MCF 10A (cell line): Measurements from ENCODE around the gene EHD4. TPM values are rescaled to one million over a fixed set of nuclear protein-coding genes. Genes with fewer than 3 reads are reported as not detected.

Experiments
- BruUV-seq: library from RNA; stranded (reverse); fragments of 400-500 nt; replicated peaks from 2 replicates; lab custom pipeline; 2021; lab: Mats Ljungman, UMichigan
- CTCF ChIA-PET: fragments of 300-600 bp; sonication (Branson Sonifier 250); formaldehyde crosslinking; extraction: SDS; loops from one replicate; lab custom pipeline; 2021; ENCODE audit warnings: antibody characterized with exemption, inconsistent platforms; lab: Yijun Ruan, JAX
- POLR2A ChIA-PET: fragments of 300-600, 350-650 bp; sonication (Branson Sonifier 250); formaldehyde crosslinking; extraction: SDS; loops from one replicate; lab custom pipeline; 2020; ENCODE audit warnings: antibody characterized with exemption, inconsistent platforms; lab: Yijun Ruan, JAX
- DNase-seq: peaks from one replicate; pipeline ENCODE4 v3.0.0-alpha.2; 2018; ENCODE audit not compliant: unreplicated experiment
- H3K27ac Mint-ChIP-seq: one replicate; pipeline ENCODE4 v1.8.0; 2022; ENCODE audit warnings: mild to moderate bottlenecking, low read depth, mixed read lengths; ENCODE audit not compliant: unreplicated experiment
- H3K27me3 Mint-ChIP-seq: one replicate; pipeline ENCODE4 v1.8.0; 2022; ENCODE audit warnings: mixed read lengths; ENCODE audit not compliant: insufficient read depth, unreplicated experiment
- H3K36me3 Mint-ChIP-seq: one replicate; pipeline ENCODE4 v1.8.0; 2022; ENCODE audit warnings: mild to moderate bottlenecking, moderate library complexity, mixed read lengths; ENCODE audit not compliant: insufficient read depth, unreplicated experiment
- H3K4me1 Mint-ChIP-seq: one replicate; pipeline ENCODE4 v1.8.0; 2022; ENCODE audit warnings: mixed read lengths; ENCODE audit not compliant: insufficient read depth, unreplicated experiment
- H3K4me3 Mint-ChIP-seq: one replicate; pipeline ENCODE4 v1.8.0; 2022; ENCODE audit warnings: mild to moderate bottlenecking, moderate library complexity, mixed read lengths; ENCODE audit not compliant: unreplicated experiment
- H3K9me3 Mint-ChIP-seq: one replicate; pipeline ENCODE4 v1.8.0; 2022; ENCODE audit warnings: mixed read lengths; ENCODE audit not compliant: unreplicated experiment
- intact Hi-C: fragments of 100-400 bp; cut with micrococcal nuclease; formaldehyde crosslinking; loops from 2 replicates; pipeline ENCODE4 v1.14.1; 2022
- total RNA-seq: library from RNA; stranded (reverse); gene quantifications from 2 replicates; pipeline ENCODE4 v1.2.3, GENCODE V29; 2022
- TF ChIP-seq, protein P1 (sequence below): fragments of 200-600 bp; IDR thresholded peaks from one replicate; pipeline ENCODE4 v1.8.0; 2022; ENCODE audit warnings: antibody characterized with exemption, mild to moderate bottlenecking; ENCODE audit not compliant: unreplicated experiment

The EHD4 gene
- total RNA-seq, 1 experiment from 2014 or later, result 27.1 TPM

DNA sequence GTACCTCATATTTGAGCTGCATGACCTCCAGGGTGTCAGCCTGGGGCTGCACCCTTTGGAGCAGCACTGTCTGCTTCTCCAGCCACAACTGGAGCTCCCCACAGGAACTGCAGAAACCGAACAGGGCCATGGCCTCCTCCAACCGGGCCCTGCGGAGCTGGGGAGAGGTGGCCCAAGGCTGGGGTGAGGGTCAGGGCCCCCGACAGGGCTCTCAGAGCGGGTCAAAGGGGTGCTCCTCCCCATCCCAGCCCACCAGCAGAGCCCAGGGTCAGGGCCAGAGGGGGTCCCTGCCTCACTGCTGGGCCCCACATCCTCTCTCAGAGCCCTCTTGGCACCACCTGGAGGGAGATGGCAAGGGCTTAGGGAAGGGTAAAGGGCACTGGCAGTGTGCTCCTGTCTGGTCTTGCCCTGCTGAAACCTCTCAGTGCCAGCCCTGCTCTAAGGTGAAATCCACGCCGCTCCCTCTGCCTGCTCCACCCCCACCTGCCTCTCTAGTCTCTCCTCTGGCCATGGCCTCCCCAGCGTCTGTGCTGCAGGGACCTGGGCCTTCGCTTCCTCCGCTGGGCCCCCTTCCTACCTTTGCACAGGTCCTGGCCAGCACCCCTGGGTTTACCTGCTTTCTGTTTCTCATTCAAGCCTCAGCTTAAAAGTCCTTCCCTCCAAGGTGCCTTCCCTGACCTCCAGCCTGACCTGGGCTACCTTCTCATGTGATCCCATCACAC is 92.0 kb downstream of the EHD4 start:
- ChIA-PET CTCF (interaction anchor here (0.7 kb wide), 1 partner anchor 126 kb away, joined by 3 read pairs; no protein-coding TSS in a partner anchor), POLR2A (no interaction called here)
- no peaks in the 10 kb centered on the region for H3K9me3 Mint-ChIP-seq
- BruUV-seq, result no TSS peak
- no peaks in the 10 kb centered on the region for H3K27me3 Mint-ChIP-seq
- intact Hi-C loops, result no loop called here
- H3K36me3 Mint-ChIP-seq, result no peaks in the 10 kb centered on the region
- no peak for DNase-seq
- TF ChIP-seq, protein P1, sequence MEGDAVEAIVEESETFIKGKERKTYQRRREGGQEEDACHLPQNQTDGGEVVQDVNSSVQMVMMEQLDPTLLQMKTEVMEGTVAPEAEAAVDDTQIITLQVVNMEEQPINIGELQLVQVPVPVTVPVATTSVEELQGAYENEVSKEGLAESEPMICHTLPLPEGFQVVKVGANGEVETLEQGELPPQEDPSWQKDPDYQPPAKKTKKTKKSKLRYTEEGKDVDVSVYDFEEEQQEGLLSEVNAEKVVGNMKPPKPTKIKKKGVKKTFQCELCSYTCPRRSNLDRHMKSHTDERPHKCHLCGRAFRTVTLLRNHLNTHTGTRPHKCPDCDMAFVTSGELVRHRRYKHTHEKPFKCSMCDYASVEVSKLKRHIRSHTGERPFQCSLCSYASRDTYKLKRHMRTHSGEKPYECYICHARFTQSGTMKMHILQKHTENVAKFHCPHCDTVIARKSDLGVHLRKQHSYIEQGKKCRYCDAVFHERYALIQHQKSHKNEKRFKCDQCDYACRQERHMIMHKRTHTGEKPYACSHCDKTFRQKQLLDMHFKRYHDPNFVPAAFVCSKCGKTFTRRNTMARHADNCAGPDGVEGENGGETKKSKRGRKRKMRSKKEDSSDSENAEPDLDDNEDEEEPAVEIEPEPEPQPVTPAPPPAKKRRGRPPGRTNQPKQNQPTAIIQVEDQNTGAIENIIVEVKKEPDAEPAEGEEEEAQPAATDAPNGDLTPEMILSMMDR, result no peak
- H3K4me3 Mint-ChIP-seq, result no peak overlapping the region
- H3K27ac Mint-ChIP-seq, result no peak overlapping the region
- no peaks in the 10 kb centered on the region for H3K4me1 Mint-ChIP-seq

DNA sequence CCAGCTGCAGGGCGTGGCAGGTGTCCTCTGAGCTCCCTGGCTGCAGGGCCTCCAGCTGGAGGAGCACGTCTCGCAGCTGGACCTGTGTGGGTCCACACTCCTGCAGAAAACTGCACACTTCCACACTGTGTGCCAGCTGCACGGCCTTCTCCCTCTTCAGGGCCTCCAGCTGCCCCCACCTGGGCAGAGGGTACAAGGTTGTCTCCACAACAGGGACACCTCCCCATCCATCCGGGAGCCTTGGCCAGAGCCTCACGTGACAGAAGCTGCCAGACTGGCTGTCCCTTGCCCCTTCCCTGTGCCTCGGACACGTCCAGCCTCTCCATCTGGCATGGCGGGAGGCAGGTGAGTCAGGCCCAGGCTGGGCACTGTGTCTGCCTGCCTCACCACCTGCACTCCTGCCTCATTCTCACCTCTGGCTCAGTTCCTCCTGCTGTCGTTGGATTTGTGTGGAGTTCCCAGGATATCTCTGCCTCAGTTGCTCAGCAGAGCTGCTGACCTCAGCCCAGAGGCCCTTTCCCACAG is 93.0 kb downstream of the EHD4 start:
- H3K36me3 Mint-ChIP-seq, result no peaks in the 10 kb centered on the region
- no TSS peak for BruUV-seq
- TF ChIP-seq, protein P1, result no peak
- no peak overlapping the region for H3K4me3 Mint-ChIP-seq
- H3K9me3 Mint-ChIP-seq, result no peaks in the 10 kb centered on the region
- intact Hi-C loops, result no loop called here
- ChIA-PET POLR2A (no interaction called here), CTCF (no interaction called here)
- no peak overlapping the region for H3K27ac Mint-ChIP-seq
- H3K4me1 Mint-ChIP-seq, result no peaks in the 10 kb centered on the region
- no peak for DNase-seq
- H3K27me3 Mint-ChIP-seq, result no peaks in the 10 kb centered on the region

DNA sequence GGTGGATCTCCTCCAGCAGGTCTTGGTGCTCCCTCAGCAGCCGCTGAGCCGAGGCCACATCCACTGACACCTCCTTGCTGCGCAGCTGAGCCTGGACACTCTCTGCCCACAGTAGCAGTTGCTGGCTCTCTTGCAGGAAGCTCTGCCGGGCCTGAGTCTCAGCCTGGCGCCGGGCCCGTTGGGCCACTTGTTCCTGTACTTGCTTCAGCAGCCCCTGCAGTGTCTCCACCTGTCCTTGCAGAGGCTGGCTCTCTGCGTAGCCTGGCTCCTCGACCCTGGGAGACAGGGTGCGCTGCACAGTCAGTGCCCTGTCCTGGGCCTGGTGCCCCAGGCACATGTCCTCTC is 94.0 kb downstream of the EHD4 start:
- H3K36me3 Mint-ChIP-seq, result no peaks in the 10 kb centered on the region
- H3K4me1 Mint-ChIP-seq, result no peaks in the 10 kb centered on the region
- intact Hi-C loops, result no loop called here
- no peaks in the 10 kb centered on the region for H3K9me3 Mint-ChIP-seq
- no peak overlapping the region for H3K4me3 Mint-ChIP-seq
- H3K27me3 Mint-ChIP-seq, result no peaks in the 10 kb centered on the region
- no peak overlapping the region for H3K27ac Mint-ChIP-seq
- TF ChIP-seq, protein P1, result no peak
- DNase-seq, result no peak
- CTCF ChIA-PET, result no interaction called here
- no TSS peak for BruUV-seq
- POLR2A ChIA-PET, result no interaction called here

DNA sequence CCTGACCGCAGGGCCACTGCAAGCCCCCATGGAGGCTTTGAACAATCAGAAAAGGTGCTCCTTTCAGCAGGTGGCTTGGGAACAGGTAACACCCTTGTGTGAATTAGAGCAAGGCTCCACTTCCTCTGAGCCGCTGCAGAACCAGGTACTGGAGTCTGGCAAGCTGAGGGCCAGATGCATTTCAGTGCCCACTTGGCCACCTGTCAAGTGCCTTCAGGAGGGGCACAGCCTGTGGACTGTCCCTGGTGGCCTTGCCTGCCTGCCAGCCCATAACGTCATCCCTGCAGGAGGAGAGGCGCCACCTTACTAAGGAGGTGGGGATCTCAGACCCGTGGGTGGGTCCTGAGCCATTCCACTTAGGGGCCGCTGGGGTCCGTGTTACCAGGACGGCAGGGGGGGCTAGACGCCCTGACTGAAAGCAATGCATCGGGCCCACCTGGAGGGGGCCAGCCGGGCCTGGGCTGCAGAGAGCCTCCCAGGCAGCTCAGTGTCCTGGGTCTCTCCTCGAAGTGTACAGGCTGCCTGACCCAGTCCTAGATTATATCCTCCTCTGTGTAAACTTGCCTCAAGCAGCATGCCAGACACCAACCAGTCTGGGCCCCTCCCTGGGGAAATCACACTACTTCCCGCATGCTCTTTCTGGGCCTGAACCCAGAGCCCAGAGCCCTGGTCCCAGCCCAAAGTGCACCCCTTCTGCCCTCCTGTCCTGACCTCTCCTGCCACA is 94.6 kb downstream of the EHD4 start:
- ChIA-PET CTCF (interaction anchor here (0.5 kb wide), 1 partner anchor 197 kb away, joined by 3 read pairs; no protein-coding TSS in a partner anchor), POLR2A (no interaction called here)
- no peaks in the 10 kb centered on the region for H3K36me3 Mint-ChIP-seq
- no peak for DNase-seq
- no TSS peak for BruUV-seq
- intact Hi-C loops, result no loop called here
- H3K9me3 Mint-ChIP-seq, result no peaks in the 10 kb centered on the region
- H3K27me3 Mint-ChIP-seq, result no peaks in the 10 kb centered on the region
- no peak overlapping the region for H3K4me3 Mint-ChIP-seq
- H3K4me1 Mint-ChIP-seq, result peaks cover 2% of the 10 kb centered on the region
- TF ChIP-seq, protein P1, result no peak
- no peak overlapping the region for H3K27ac Mint-ChIP-seq
